Tibial nerve (tissue), 4 donors: ENCODE results near the gene PLXNA4.

Experiments used
- EP300 ChIP-seq, 2 donors: sonication (generic); formaldehyde crosslinking; IDR thresholded peaks; one replicate each; pipeline ENCODE4 v1.6.1; 2017; ENCODE audit warnings: antibody characterized with exemption in 2 of 2, mild to moderate bottlenecking in 1 of 2
- POLR2A ChIP-seq, 2 donors: fragments of 450-650 bp; IDR thresholded peaks; one replicate each; pipeline ENCODE4 v1.6.1; 2017; ENCODE audit warnings: antibody characterized with exemption in 2 of 2, mild to moderate bottlenecking in 2 of 2, moderate library complexity in 2 of 2
- TF ChIP-seq, protein P1 (sequence below), 5 experiments: fragments of 200-600 bp in 3 of 5; fragments of 450-650 bp in 2 of 5; sonication (generic) in 3 of 5; IDR thresholded peaks; one replicate each; pipeline ENCODE4 v1.5.1; 2016 to 2019; ENCODE audit warnings: antibody characterized with exemption in 5 of 5, mild to moderate bottlenecking in 3 of 5, moderate library complexity in 2 of 5

DNA sequence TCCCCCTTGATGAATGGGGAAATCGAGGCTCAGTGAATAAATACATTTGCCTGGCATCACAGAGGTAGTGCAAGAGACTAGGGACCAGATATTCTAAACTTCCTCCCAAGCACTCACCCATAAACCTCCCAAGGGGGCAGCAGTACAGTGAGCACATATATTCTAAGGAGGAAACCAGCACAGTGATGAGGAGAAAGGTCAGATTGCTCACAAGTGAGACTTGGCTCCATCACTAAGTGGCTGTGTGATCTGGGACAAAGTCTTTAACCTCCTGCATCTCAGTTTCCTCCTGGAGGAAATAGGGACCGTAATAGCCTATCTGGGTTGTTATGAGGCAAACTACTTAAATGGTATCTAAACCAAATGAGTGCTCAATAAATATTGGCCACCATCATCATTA, 4.3 kb downstream of the PLXNA4 start:
- TF ChIP-seq, protein P1, sequence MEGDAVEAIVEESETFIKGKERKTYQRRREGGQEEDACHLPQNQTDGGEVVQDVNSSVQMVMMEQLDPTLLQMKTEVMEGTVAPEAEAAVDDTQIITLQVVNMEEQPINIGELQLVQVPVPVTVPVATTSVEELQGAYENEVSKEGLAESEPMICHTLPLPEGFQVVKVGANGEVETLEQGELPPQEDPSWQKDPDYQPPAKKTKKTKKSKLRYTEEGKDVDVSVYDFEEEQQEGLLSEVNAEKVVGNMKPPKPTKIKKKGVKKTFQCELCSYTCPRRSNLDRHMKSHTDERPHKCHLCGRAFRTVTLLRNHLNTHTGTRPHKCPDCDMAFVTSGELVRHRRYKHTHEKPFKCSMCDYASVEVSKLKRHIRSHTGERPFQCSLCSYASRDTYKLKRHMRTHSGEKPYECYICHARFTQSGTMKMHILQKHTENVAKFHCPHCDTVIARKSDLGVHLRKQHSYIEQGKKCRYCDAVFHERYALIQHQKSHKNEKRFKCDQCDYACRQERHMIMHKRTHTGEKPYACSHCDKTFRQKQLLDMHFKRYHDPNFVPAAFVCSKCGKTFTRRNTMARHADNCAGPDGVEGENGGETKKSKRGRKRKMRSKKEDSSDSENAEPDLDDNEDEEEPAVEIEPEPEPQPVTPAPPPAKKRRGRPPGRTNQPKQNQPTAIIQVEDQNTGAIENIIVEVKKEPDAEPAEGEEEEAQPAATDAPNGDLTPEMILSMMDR (IDR thresholded peaks at IDR 0.05): no peak
- TF ChIP-seq EP300 (IDR thresholded peaks at IDR 0.05) (no peak), POLR2A (IDR thresholded peaks at IDR 0.05) (no peak)
